Putamen (tissue), 1 donor: ENCODE results near the gene MINPP1.
"Not testable (repeated sequence)": the region's sequence is repeated elsewhere in the genome, so short reads cannot be mapped to it uniquely, and the experiment has no call there.

ENCODE experiments used
- DNase-seq: peaks from one replicate; pipeline ENCODE4 v3.0.0-alpha.2; 2016; ENCODE audit warnings: low spot score

The MINPP1 gene

GRCh38 chr10:87504640-87505365, at the start of gene MINPP1:
Gene MINPP1, plus strand, starts transcription at chr10:87504893. Its CDS starts 23 bp downstream, at chr10:87504916.
- DNase-seq, result peak; percentile 80

GRCh38 chr10:87456586-87457220, 48.0 kb upstream of the MINPP1 start:
- DNase-seq, result not testable (repeated sequence)

GRCh38 chr10:87461751-87462150, 42.9 kb upstream of the MINPP1 start:
- DNase-seq, result not testable (repeated sequence)

GRCh38 chr10:87466849-87467248, 37.8 kb upstream of the MINPP1 start:
- DNase-seq, result not testable (repeated sequence)

- DNase-seq, result not testable (repeated sequence)
Measured at GRCh38 chr10:87488733-87489132, 16.0 kb upstream of the MINPP1 start.

- not testable (repeated sequence) for DNase-seq
Measured at GRCh38 chr10:87490285-87490684, 14.4 kb upstream of the MINPP1 start.

GRCh38 chr10:87492450-87492849, 12.2 kb upstream of the MINPP1 start:
- DNase-seq, result not testable (repeated sequence)

GRCh38 chr10:87495446-87495845, 9.2 kb upstream of the MINPP1 start:
- not testable (repeated sequence) for DNase-seq

- not testable (repeated sequence) for DNase-seq
Measured at GRCh38 chr10:87497386-87497785, 7.3 kb upstream of the MINPP1 start.

GRCh38 chr10:87498106-87498789, 6.4 kb upstream of the MINPP1 start:
- DNase-seq, result not testable (repeated sequence)

- DNase-seq, result no peak
Measured at GRCh38 chr10:87500646-87501048, 4.0 kb upstream of the MINPP1 start.

GRCh38 chr10:87503401-87503800, 1.3 kb upstream of the MINPP1 start:
- DNase-seq, result no peak

GRCh38 chr10:87503886-87504285, 807 bp upstream of the MINPP1 start:
- DNase-seq, result no peak

- DNase-seq, result no peak
Measured at GRCh38 chr10:87504307-87504639, 420 bp upstream of the MINPP1 start.

- peak; percentile 40 for DNase-seq
Measured at GRCh38 chr10:87505366-87506111, 846 bp downstream of the MINPP1 start.

GRCh38 chr10:87506956-87507355, 2.3 kb downstream of the MINPP1 start:
- DNase-seq, result no peak

- no peak for DNase-seq
Measured at GRCh38 chr10:87507879-87508483, 3.3 kb downstream of the MINPP1 start.

GRCh38 chr10:87508837-87509236, 4.1 kb downstream of the MINPP1 start:
- no peak for DNase-seq

- DNase-seq, result no peak
Measured at GRCh38 chr10:87510025-87510424, 5.3 kb downstream of the MINPP1 start.

- DNase-seq, result no peak
Measured at GRCh38 chr10:87511526-87511925, 6.8 kb downstream of the MINPP1 start.

GRCh38 chr10:87518937-87519336, 14.2 kb downstream of the MINPP1 start:
- DNase-seq, result no peak

- DNase-seq, result no peak
Measured at GRCh38 chr10:87519582-87519981, 14.9 kb downstream of the MINPP1 start.
